ENCODE results near the gene TXNDC11. TPM values are rescaled to one million over a fixed set of nuclear protein-coding genes. Genes with fewer than 3 reads are reported as not detected.

The TXNDC11 gene
- total and polyA plus RNA-seq, 9 of the 15 experiments (the other 6 are each of a cell fraction or from before 2014, with no cell fraction given) = 0.66 to 32.6 (median 26.2) TPM

- H3K9me1 ChIP-seq (ENCODE audit: control insufficient read depth, insufficient read depth, low read length) = no peaks in the 10 kb centered on the region
- H3K4me2 ChIP-seq (ENCODE audit: insufficient read depth, low read length) = no peak overlapping the region
- H2AFZ ChIP-seq (ENCODE audit: low read depth, low read length) = 0 out of 2 replicates have a peak overlapping the region, but pooled peaks have one; percentile 14
- H3K9ac ChIP-seq (ENCODE audit: insufficient read depth in 1 of 2, low read depth in 2 of 2, low read length in 2 of 2) = peak overlapping the region in 1 of 2 experiments; percentile 66; a peak in 2 of 4 replicates
- in situ Hi-C loops (cut with MboI) (loop anchor here (25.0 kb wide), 1 partner anchor 710 kb away; no protein-coding TSS in a partner anchor), intact Hi-C loops (cut with micrococcal nuclease) (loop anchor here (10.0 kb wide), 1 partner anchor 142 kb away; no protein-coding TSS in a partner anchor)
- no peaks in the 10 kb centered on the region for H3K9me3 ChIP-seq (replicated peaks; ENCODE audit: control insufficient read depth, insufficient read depth, low read depth, low read length)
- ATAC-seq (no peak), DNase-seq (ENCODE audit: extremely low read depth in 1 of 4, low spot score in 3 of 4) (peak in 2 of 4 experiments; percentile 34 to 35), FAIRE-seq (no peak)
- TF ChIP-seq ETV6 (IDR thresholded peaks at IDR 0.05; ENCODE audit: borderline replicate concordance in 1 of 2, low read depth in 2 of 2, low read length in 1 of 2) = 0 out of 4 replicates have a peak, but pooled peaks of 1 of the 2 experiments have one; percentile 52
- TF ChIP-seq ETV6 (CRISPR knock-in tag; IDR thresholded peaks at IDR 0.05; ENCODE audit: borderline replicate concordance) = no peak
- no peak for TF ChIP-seq NFXL1 (CRISPR knock-in tag; IDR thresholded peaks at IDR 0.05)
- TF ChIP-seq SETDB1 (IDR thresholded peaks at IDR 0.05; ENCODE audit: low read length) = no peak
- TF ChIP-seq RUNX1 (IDR thresholded peaks at IDR 0.05; ENCODE audit: low read depth) = no peak
- peak; percentile 85 for TF ChIP-seq SPI1 (IDR thresholded peaks at IDR 0.05; ENCODE audit: borderline replicate concordance, low read depth, low read length)
- TF ChIP-seq GABPA (tag; conservative IDR thresholded peaks at IDR 0.05; ENCODE audit: low read depth) = peak; percentile 43; the same call in 1 of the 2 replicates
- TF ChIP-seq ZNF316 (IDR thresholded peaks at IDR 0.05) = no peak
- no peak for TF ChIP-seq SP2 (IDR thresholded peaks at IDR 0.05; ENCODE audit: extremely low read depth, low read depth, low read length, poor library complexity, severe bottlenecking)
- TF ChIP-seq RBM17 (IDR thresholded peaks at IDR 0.05; ENCODE audit: borderline replicate concordance, low read depth, low read length) = no peak
- TF ChIP-seq AFF1 (IDR thresholded peaks at IDR 0.05; ENCODE audit: low read depth in 1 of 2, partially characterized antibody in 2 of 2) = no peak
- TF ChIP-seq MBD1 (CRISPR knock-in tag; IDR thresholded peaks at IDR 0.05) = no peak
- peaks cover 21% of the 10 kb centered on the region for H4K20me1 ChIP-seq (replicated peaks; ENCODE audit: control insufficient read depth, insufficient read depth, low read length)
- H3K4me3 ChIP-seq = no peak overlapping the region
- no peak overlapping the region for H3K27ac ChIP-seq (ENCODE audit: extremely low read depth, low read depth, low read length)
- peaks cover 4% of the 10 kb centered on the region; the same call in 1 of the 3 replicates for H3K36me3 ChIP-seq (ENCODE audit: control insufficient read depth, insufficient read depth, low read length)
- ChIA-PET CTCF (ENCODE audit: low intra/inter-chr PET ratio) (no interaction called here), POLR2A (no interaction called here)
- WGBS (ENCODE audit: insufficient coverage, low coverage, missing lambda C conversion rate) = 55% methylated on average over 20 of the region's 25 CpGs
- peaks cover 0 to under 1% of the 10 kb centered on the region in 2 experiments; a peak in 1 of 5 replicates for H3K27me3 ChIP-seq (ENCODE audit: control insufficient read depth in 2 of 2, insufficient read depth in 2 of 2, low read length in 2 of 2)
- no peaks in the 10 kb centered on the region for H3K79me2 ChIP-seq (ENCODE audit: control insufficient read depth, insufficient read depth, low read length)
- H3K4me1 ChIP-seq (replicated peaks in 1 of 2; ENCODE audit: control insufficient read depth in 2 of 2, insufficient read depth in 2 of 2, low read length in 2 of 2) = peaks cover 4 to 70% of the 10 kb centered on the region in 2 experiments; a peak in 4 of 5 replicates
- no TSS peak for BruUV-seq (replicated peaks)
Observed at GRCh38 chr16:11672206-11673090, 70.2 kb downstream of the TXNDC11 start.
